Psoas muscle (tissue), 8 donors: ENCODE measurements around the gene PSEN2. TPM values are rescaled to one million over a fixed set of nuclear protein-coding genes. Genes with fewer than 3 reads are reported as not detected.

Experiments used
- ATAC-seq, 4 donors: fragments of 200-7000 bp; cut with Tn5 transposase; one replicate each; pipeline ENCODE4 v1.9.1; 2020; ENCODE audit warnings: moderate library complexity in 3 of 4, mild to moderate bottlenecking in 2 of 4
- DNase-seq, 2 donors: peaks; one replicate each; pipeline ENCODE4 v3.0.0-alpha.2; 2020
- H3K27ac ChIP-seq: fragments of 200-600 bp; one replicate; pipeline ENCODE4 v1.8.0; 2022
- H3K27me3 ChIP-seq, 3 donors: fragments of 200-600 bp in 1 of 3; one replicate each; pipeline versions ENCODE4 v1.6.1 to v1.8.0; 2013 to 2022; ENCODE audit warnings: low read length in 2 of 3, mild to moderate bottlenecking in 2 of 3, moderate library complexity in 1 of 3; ENCODE audit not compliant: insufficient read depth in 3 of 3
- H3K36me3 ChIP-seq, 2 donors: fragments of 200-600 bp in 1 of 2; one replicate each; pipeline versions ENCODE4 v1.6.1 to v1.8.0; 2013 to 2022; ENCODE audit warnings: low read depth in 1 of 2, mild to moderate bottlenecking in 1 of 2, moderate library complexity in 1 of 2; ENCODE audit not compliant: insufficient read depth in 1 of 2
- H3K4me1 ChIP-seq: fragments of 200-600 bp; one replicate; pipeline ENCODE4 v1.8.0; 2022
- H3K4me3 ChIP-seq: fragments of 200-600 bp; one replicate; pipeline ENCODE4 v1.8.0; 2022; ENCODE audit warnings: mild to moderate bottlenecking
- H3K9me3 ChIP-seq: fragments of 200-600 bp; one replicate; pipeline ENCODE4 v1.8.0; 2022
- CTCF ChIP-seq: fragments of 200-600 bp; IDR thresholded peaks from one replicate; pipeline ENCODE4 v1.8.0; 2022; ENCODE audit warnings: antibody characterized with exemption
- WGBS, 3 donors: extraction: QIAGEN DNeasy Blood & Tissue Kit; methylation state at CpG; one replicate each; pipeline versions ENCODE4 v1.1.6 to v1.1.7; 2013; 5-methylcytosine and 5-hydroxymethylcytosine counted together
- intact Hi-C, 2 donors: fragments of 100-400 bp; cut with DNase I; formaldehyde crosslinking; loops; one replicate each; pipeline versions ENCODE4 v1.11.0 to v1.14.2; 2022
- polyA plus RNA-seq, 3 donors: library from polyadenylated mRNA; stranded (reverse); fragments of 200-250 nt; gene quantifications; one replicate each; pipeline ENCODE4 v1.2.3, GENCODE V29; 2013
- total RNA-seq, 4 donors: library from RNA; stranded (reverse); fragmentation: NEBNext Ultra II Directional in 2 of 4; extraction: Animal tissue kit (Norgen Biotek cat#: 25700) in 2 of 4; gene quantifications; one replicate each; pipeline versions ENCODE4 v1.2.1 to v1.2.4, GENCODE V29; 2021 to 2023
- donor health status: healthy with polysubstance abuse.
- donor health status: DM: no; HTN: no; CAD: no; lungs with moderate emphysema.
- donor health status: Bipolar disorder and iron deficiency.
- donor health status: healthy.
- donor health status: DM: yes; HTN: yes; CAD: no.
- donor health status: DM: no; HTN: no; CAD: no.
- donor health status: DM: no; HTN: no; CAD: no.
- donor health status: DM: yes; HTN: yes; CAD: no.

The PSEN2 gene
- total and polyA plus RNA-seq, 7 donors, result 15.5 to 31.5 (median 26.9) TPM

GRCh38 chr1:226912587-226913176, 42.3 kb downstream of the PSEN2 start:
- H3K27ac ChIP-seq, result peak overlapping the region; percentile 50
- intact Hi-C loops, result loop anchor here (2.0 to 10.0 kb wide), 5 partner anchors 76 to 522 kb away; no protein-coding TSS in a partner anchor
- DNase-seq (peak; percentile 56 to 84), ATAC-seq (peak; percentile 92 to 97 (median 96))
- peaks cover 0 to 19% of the 10 kb centered on the region in 2 donors for H3K36me3 ChIP-seq
- no peak overlapping the region for H3K4me3 ChIP-seq
- TF ChIP-seq CTCF, result peak; percentile 78
- no peaks in the 10 kb centered on the region for H3K27me3 ChIP-seq
- peaks cover 3% of the 10 kb centered on the region for H3K4me1 ChIP-seq
- WGBS, 3 donors, result 28 to 36% (median 34%) methylated on average over 13 of the region's 13 CpGs
- no peaks in the 10 kb centered on the region for H3K9me3 ChIP-seq

- Histone ChIP-seq H3K4me3 (no peak overlapping the region), H3K9me3 (no peaks in the 10 kb centered on the region), H3K27ac (no peak overlapping the region), H3K27me3 (no peaks in the 10 kb centered on the region), H3K4me1 (peaks cover 14% of the 10 kb centered on the region), H3K36me3 (peaks cover 0 to 5% of the 10 kb centered on the region in 2 donors)
- WGBS, 3 donors, result 31 to 62% (median 59%) methylated on average over 3 of the region's 3 CpGs
- DNase-seq (no peak), ATAC-seq (no peak)
- no peak for TF ChIP-seq CTCF
- intact Hi-C loops, result loop anchor here in 1 of 2 donors (5.0 to 10.0 kb wide), 3 partner anchors 67 to 519 kb away; no protein-coding TSS in a partner anchor
Observed at GRCh38 chr1:226915672-226915995, 45.2 kb downstream of the PSEN2 start.

GRCh38 chr1:226916497-226916896, 46.1 kb downstream of the PSEN2 start:
- TF ChIP-seq CTCF, result no peak
- Histone ChIP-seq H3K36me3 (no peaks in the 10 kb centered on the region), H3K27ac (no peak overlapping the region), H3K27me3 (no peaks in the 10 kb centered on the region), H3K4me3 (no peak overlapping the region), H3K9me3 (no peaks in the 10 kb centered on the region), H3K4me1 (peaks cover 21% of the 10 kb centered on the region)
- no peak for ATAC-seq
- DNase-seq, result no peak
- WGBS, 3 donors, result 93 to 96% (median 96%) methylated on average over 2 of the region's 2 CpGs
- intact Hi-C loops, result loop anchor here in 1 of 2 donors (5.0 to 10.0 kb wide), 3 partner anchors 66 to 518 kb away; no protein-coding TSS in a partner anchor

- ATAC-seq (peak; percentile 43 to 59 (median 48)), DNase-seq (peak in 1 of 2 donors; percentile 23)
- H3K4me1 ChIP-seq, result peaks cover 24% of the 10 kb centered on the region
- no peak for TF ChIP-seq CTCF
- H3K9me3 ChIP-seq, result no peaks in the 10 kb centered on the region
- H3K4me3 ChIP-seq, result no peak overlapping the region
- WGBS, 3 donors, result 33 to 51% (median 34%) methylated on average over 5 of the region's 5 CpGs
- intact Hi-C loops, result loop anchor here in 1 of 2 donors (5.0 to 10.0 kb wide), 3 partner anchors 63 to 515 kb away; no protein-coding TSS in a partner anchor
- H3K27ac ChIP-seq, result peak overlapping the region; percentile 87
- no peaks in the 10 kb centered on the region for H3K36me3 ChIP-seq
- H3K27me3 ChIP-seq, result no peaks in the 10 kb centered on the region
Observed at GRCh38 chr1:226919587-226919986, 49.2 kb downstream of the PSEN2 start.
